Uterus (tissue), 4 donors: ENCODE results near the gene BTN2A1. TPM values are rescaled to one million over a fixed set of nuclear protein-coding genes. Genes with fewer than 3 reads are reported as not detected.

Experiments
- DNase-seq, 2 donors: peaks; one replicate each; pipeline ENCODE4 v3.0.0-alpha.2; 2019 to 2020
- H3K27ac ChIP-seq, 2 donors: fragments of 200-600 bp; sonication (generic); 1 replicate in 1 of 2; 2 replicates in 1 of 2; pipeline ENCODE4 v1.5.1; 2016 to 2018
- H3K27me3 ChIP-seq, 2 donors: fragments of 200-600 bp; sonication (generic); one replicate each; pipeline ENCODE4 v1.5.1; 2018 to 2019; ENCODE audit warnings: control low read depth in 1 of 2
- H3K36me3 ChIP-seq, 2 donors: fragments of 200-600 bp; sonication (generic); one replicate each; pipeline ENCODE4 v1.5.1; 2019; ENCODE audit warnings: control low read depth in 1 of 2
- H3K4me1 ChIP-seq, 2 donors: fragments of 200-600 bp; sonication (generic); one replicate each; pipeline ENCODE4 v1.5.1; 2018 to 2019; ENCODE audit warnings: control low read depth in 1 of 2
- H3K4me3 ChIP-seq, 2 donors: fragments of 200-600 bp; sonication (generic); 1 replicate in 1 of 2; 2 replicates in 1 of 2; pipeline ENCODE4 v1.5.1; 2018 to 2019; ENCODE audit warnings: mild to moderate bottlenecking in 1 of 2
- H3K9me3 ChIP-seq, 2 donors: fragments of 200-600 bp; sonication (generic); one replicate each; pipeline ENCODE4 v1.5.1; 2019; ENCODE audit warnings: control low read depth in 1 of 2
- CTCF ChIP-seq, 4 experiments: fragments of 200-600 bp in 2 of 4; fragments of 450-650 bp in 2 of 4; sonication (generic) in 2 of 4; IDR thresholded peaks; one replicate each; pipeline ENCODE4 v1.5.1; 2016 to 2019; ENCODE audit warnings: antibody characterized with exemption in 4 of 4, mild to moderate bottlenecking in 2 of 4, moderate library complexity in 1 of 4
- POLR2A ChIP-seq, 2 donors: fragments of 450-650 bp; IDR thresholded peaks; one replicate each; pipeline ENCODE4 v1.6.1; 2016; ENCODE audit warnings: antibody characterized with exemption in 2 of 2, mild to moderate bottlenecking in 1 of 2, moderate library complexity in 1 of 2
- intact Hi-C: fragments of 100-400 bp; cut with DNase I; formaldehyde crosslinking; loops from one replicate; pipeline ENCODE4 v1.15.1; 2023; ENCODE audit warnings: low total_unique reads
- total RNA-seq, 4 donors: library from RNA; depleted of rRNA in 3 of 4; stranded (reverse); fragments of >200 nt in 3 of 4; gene quantifications; one replicate each; pipeline versions ENCODE4 v1.1.0 to v1.2.4, GENCODE V29; 2014 to 2023
- donor health status: DM: yes; HTN: yes; CAD: no.

BTN2A1 gene
- total RNA-seq, 4 donors from 2014 or later: 12.6 to 54.8 (median 26.1) TPM

GRCh38 chr6:26464014-26464413, 6.3 kb downstream of the BTN2A1 start:
- no peak overlapping the region for H3K4me3 ChIP-seq
- no peaks in the 10 kb centered on the region for H3K27me3 ChIP-seq
- no peaks in the 10 kb centered on the region for H3K9me3 ChIP-seq
- intact Hi-C loops: loop anchor here (10.0 kb wide), 1 partner anchor 51 kb away; no protein-coding TSS in a partner anchor
- peaks cover 12% of the 10 kb centered on the region in 2 donors for H3K4me1 ChIP-seq
- no peak overlapping the region for H3K27ac ChIP-seq
- DNase-seq: no peak
- TF ChIP-seq POLR2A (IDR thresholded peaks at IDR 0.05) (no peak), CTCF (IDR thresholded peaks at IDR 0.05) (no peak)
- no peaks in the 10 kb centered on the region for H3K36me3 ChIP-seq

- Histone ChIP-seq H3K9me3 (no peaks in the 10 kb centered on the region), H3K27me3 (no peaks in the 10 kb centered on the region), H3K27ac (no peak overlapping the region), H3K36me3 (no peaks in the 10 kb centered on the region), H3K4me3 (no peak overlapping the region), H3K4me1 (peaks cover 7 to 12% of the 10 kb centered on the region in 2 donors)
- TF ChIP-seq CTCF (IDR thresholded peaks at IDR 0.05) (no peak), POLR2A (IDR thresholded peaks at IDR 0.05) (no peak)
- intact Hi-C loops: loop anchor here (10.0 kb wide), 1 partner anchor 50 kb away; no protein-coding TSS in a partner anchor
- DNase-seq: no peak
Measured at GRCh38 chr6:26464416-26465131, 6.8 kb downstream of the BTN2A1 start.

- H3K36me3 ChIP-seq: no peaks in the 10 kb centered on the region
Measured at GRCh38 chr6:26465776-26466175, 8.0 kb downstream of the BTN2A1 start.

GRCh38 chr6:26468829-26469228, 11.1 kb downstream of the BTN2A1 start:
- no peaks in the 10 kb centered on the region for H3K4me1 ChIP-seq
- TF ChIP-seq POLR2A (IDR thresholded peaks at IDR 0.05) (no peak), CTCF (IDR thresholded peaks at IDR 0.05) (no peak)
- H3K27me3 ChIP-seq: no peaks in the 10 kb centered on the region
- no peaks in the 10 kb centered on the region for H3K36me3 ChIP-seq
- H3K27ac ChIP-seq: no peak overlapping the region
- DNase-seq: no peak
- H3K4me3 ChIP-seq: no peak overlapping the region
- intact Hi-C loops: loop anchor here (10.0 kb wide), 1 partner anchor 46 kb away; no protein-coding TSS in a partner anchor
- H3K9me3 ChIP-seq: no peaks in the 10 kb centered on the region

More at GRCh38 chr6:26465776-26466175, 8.0 kb downstream of the BTN2A1 start:
- Histone ChIP-seq H3K4me1 (peaks cover 0 to 2% of the 10 kb centered on the region in 2 donors), H3K4me3 (no peak overlapping the region), H3K27me3 (no peaks in the 10 kb centered on the region), H3K27ac (no peak overlapping the region), H3K9me3 (no peaks in the 10 kb centered on the region)
- DNase-seq: no peak
- TF ChIP-seq CTCF (IDR thresholded peaks at IDR 0.05) (no peak), POLR2A (IDR thresholded peaks at IDR 0.05) (no peak)
- intact Hi-C loops: loop anchor here (10.0 kb wide), 1 partner anchor 49 kb away; no protein-coding TSS in a partner anchor

- H3K36me3 ChIP-seq: no peaks in the 10 kb centered on the region
- H3K27me3 ChIP-seq: no peaks in the 10 kb centered on the region
- intact Hi-C loops: no loop called here
- TF ChIP-seq POLR2A (IDR thresholded peaks at IDR 0.05) (no peak), CTCF (IDR thresholded peaks at IDR 0.05) (no peak)
- H3K4me1 ChIP-seq: no peaks in the 10 kb centered on the region
- DNase-seq: no peak
- no peak overlapping the region for H3K4me3 ChIP-seq
- no peaks in the 10 kb centered on the region for H3K9me3 ChIP-seq
- no peak overlapping the region for H3K27ac ChIP-seq
Measured at GRCh38 chr6:26470643-26471042, 12.9 kb downstream of the BTN2A1 start.
